IMR-90 (cell line): ENCODE data around the gene SH3BP5. TPM values are rescaled to one million over a fixed set of nuclear protein-coding genes. Genes with fewer than 3 reads are reported as not detected.

Experiments
- ATAC-seq: fragments of 200-7000 bp; cut with Tn5 transposase; 2 replicates; pipeline ENCODE4 v1.9.1; 2020; ENCODE audit warnings: low read depth, mild to moderate bottlenecking, moderate library complexity
- BruUV-seq: library from RNA; stranded (reverse); fragments of 400-500 nt; replicated peaks from 2 replicates; lab custom pipeline; 2021; lab: Mats Ljungman, UMichigan
- CTCF ChIA-PET: fragments of 300-600 bp; formaldehyde crosslinking; extraction: SDS; loops from one replicate; lab custom pipeline; 2021; ENCODE audit warnings: antibody characterized with exemption; lab: Yijun Ruan, JAX
- POLR2A ChIA-PET: fragments of 300-600 bp; sonication (Branson Sonifier 250); formaldehyde crosslinking; loops from one replicate; lab custom pipeline; 2022; ENCODE audit warnings: antibody characterized with exemption; ENCODE audit not compliant: unreplicated experiment; lab: Charles Lee
- DNase-seq: peaks from one replicate; pipeline ENCODE4 v3.0.0; 2013
- H2AFZ ChIP-seq: replicated peaks from 2 replicates; pipeline ENCODE3; 2013; ENCODE audit warnings: low read length, mild to moderate bottlenecking; ENCODE audit not compliant: poor library complexity
- H2AK5ac ChIP-seq: 2 replicates; pipeline ENCODE4 v1.6.1; 2013; ENCODE audit warnings: low read depth, low read length, inconsistent platforms
- H2AK9ac ChIP-seq: replicated peaks from 2 replicates; pipeline ENCODE3; 2013; ENCODE audit warnings: mild to moderate bottlenecking, low read depth, low read length, moderate library complexity; ENCODE audit not compliant: poor library complexity
- H2BK120ac ChIP-seq: 2 replicates; pipeline ENCODE4 v1.6.1; 2013; ENCODE audit warnings: low read depth, low read length, inconsistent platforms
- H2BK15ac ChIP-seq: 3 replicates; pipeline ENCODE4 v1.6.1; 2013; ENCODE audit warnings: low read depth, low read length, inconsistent platforms
- H2BK20ac ChIP-seq: 2 replicates; pipeline ENCODE4 v1.6.1; 2013; ENCODE audit warnings: low read depth, mild to moderate bottlenecking, inconsistent platforms, low read length, moderate library complexity
- H2BK5ac ChIP-seq: 2 replicates; pipeline ENCODE4 v1.6.1; 2013; ENCODE audit warnings: mild to moderate bottlenecking, low read depth, low read length, inconsistent platforms; ENCODE audit not compliant: poor library complexity, severe bottlenecking
- H3K14ac ChIP-seq: replicated peaks from 2 replicates; pipeline ENCODE4 v1.6.1; 2013; ENCODE audit warnings: low read depth, low read length, inconsistent platforms
- H3K18ac ChIP-seq: 2 replicates; pipeline ENCODE4 v1.6.1; 2013; ENCODE audit warnings: low read depth, low read length, control low read depth
- H3K23ac ChIP-seq: 2 replicates; pipeline ENCODE4 v1.6.1; 2013; ENCODE audit warnings: low read depth, low read length, inconsistent platforms
- H3K27ac ChIP-seq: 2 replicates; pipeline ENCODE4 v1.5.1; 2013; ENCODE audit warnings: mild to moderate bottlenecking, control low read depth, low read length; ENCODE audit not compliant: insufficient read depth
- H3K27me3 ChIP-seq: 2 replicates; pipeline ENCODE4 v1.6.1; 2013; ENCODE audit warnings: low read length; ENCODE audit not compliant: control insufficient read depth, insufficient read depth
- H3K36me3 ChIP-seq: 2 replicates; pipeline ENCODE4 v1.6.1; 2013; ENCODE audit warnings: low read length, mixed read lengths; ENCODE audit not compliant: control insufficient read depth, insufficient read depth
- H3K4ac ChIP-seq: 2 replicates; pipeline ENCODE4 v1.6.1; 2013; ENCODE audit warnings: low read depth, low read length, inconsistent platforms
- H3K4me1 ChIP-seq: 2 replicates; pipeline ENCODE4 v1.6.1; 2013; ENCODE audit warnings: low read length, mixed read lengths; ENCODE audit not compliant: control insufficient read depth, insufficient read depth
- H3K4me2 ChIP-seq: 2 replicates; pipeline ENCODE4 v1.6.1; 2013; ENCODE audit warnings: low read depth, mild to moderate bottlenecking, control low read depth, low read length, moderate library complexity
- H3K4me3 ChIP-seq: 2 replicates; pipeline ENCODE4 v1.5.1; 2013; ENCODE audit warnings: low read depth, mild to moderate bottlenecking, control low read depth, low read length, moderate library complexity; ENCODE audit not compliant: insufficient read depth
- H3K56ac ChIP-seq: 2 replicates; pipeline ENCODE4 v1.6.1; 2013; ENCODE audit warnings: low read length, inconsistent platforms; ENCODE audit not compliant: insufficient read depth; ENCODE audit errors: extremely low read depth
- H3K79me1 ChIP-seq, 2 experiments: 2 replicates each; pipeline ENCODE4 v1.6.1; 2013; ENCODE audit warnings: low read length in 2 of 2, inconsistent platforms in 1 of 2, low read depth in 1 of 2
- H3K9ac ChIP-seq: 2 replicates; pipeline ENCODE4 v1.6.1; 2013; ENCODE audit warnings: low read depth, low read length, control low read depth
- H3K9me1 ChIP-seq: 2 replicates; pipeline ENCODE4 v1.6.1; 2013; ENCODE audit warnings: low read length, inconsistent platforms; ENCODE audit not compliant: insufficient read depth
- H3K9me3 ChIP-seq: 2 replicates; pipeline ENCODE4 v1.6.1; 2013; ENCODE audit warnings: low read length; ENCODE audit not compliant: control insufficient read depth, insufficient read depth
- H4K20me1 ChIP-seq: 2 replicates; pipeline ENCODE4 v1.6.1; 2013; ENCODE audit warnings: low read length, inconsistent platforms; ENCODE audit not compliant: insufficient read depth
- H4K5ac ChIP-seq: 2 replicates; pipeline ENCODE4 v1.6.1; 2013; ENCODE audit warnings: mild to moderate bottlenecking, low read depth, low read length, control low read depth
- H4K8ac ChIP-seq, 2 experiments: 2 replicates each; pipeline ENCODE4 v1.6.1; 2013; ENCODE audit warnings: low read depth in 2 of 2, low read length in 2 of 2, control low read depth in 1 of 2, inconsistent platforms in 1 of 2
- H4K91ac ChIP-seq: 2 replicates; pipeline ENCODE4 v1.6.1; 2013; ENCODE audit warnings: low read depth, low read length, inconsistent platforms; ENCODE audit not compliant: insufficient read depth
- BHLHE40 ChIP-seq: fragments of 150-350 bp; IDR thresholded peaks from 2 replicates; pipeline ENCODE4 v1.6.1; 2016; ENCODE audit warnings: mild to moderate bottlenecking, low read depth, low read length
- CEBPB ChIP-seq: IDR thresholded peaks from 2 replicates; pipeline ENCODE4 v1.6.1; 2012; ENCODE audit warnings: low read depth, low read length, improper control_type of control experiment
- CHD1 ChIP-seq: IDR thresholded peaks from 2 replicates; pipeline ENCODE4 v1.6.1; 2012; ENCODE audit warnings: low read depth, low read length, improper control_type of control experiment
- FOS ChIP-seq: fragments of 150-350 bp; IDR thresholded peaks from 2 replicates; pipeline ENCODE4 v1.6.1; 2016; ENCODE audit warnings: low read depth, low read length
- MAFK ChIP-seq: IDR thresholded peaks from 2 replicates; pipeline ENCODE4 v1.6.1; 2012; ENCODE audit warnings: low read depth, low read length, improper control_type of control experiment
- MAZ ChIP-seq: IDR thresholded peaks from 2 replicates; pipeline ENCODE4 v1.6.1; 2012; ENCODE audit warnings: low read depth, mild to moderate bottlenecking, low read length, improper control_type of control experiment, moderate library complexity, borderline replicate concordance
- MXI1 ChIP-seq: IDR thresholded peaks from 2 replicates; pipeline ENCODE4 v1.6.1; 2012; ENCODE audit warnings: low read depth, mild to moderate bottlenecking, low read length, moderate library complexity, borderline replicate concordance
- NFE2L2 ChIP-seq: fragments of 150-350 bp; IDR thresholded peaks from 2 replicates; pipeline ENCODE4 v1.6.1; 2016; ENCODE audit warnings: low read depth, mild to moderate bottlenecking, low read length
- POLR2A ChIP-seq: IDR thresholded peaks from 2 replicates; pipeline ENCODE4 v1.6.1; 2012; ENCODE audit warnings: mild to moderate bottlenecking, low read depth, low read length
- RAD21 ChIP-seq: IDR thresholded peaks from 2 replicates; pipeline ENCODE4 v1.6.1; 2012; ENCODE audit warnings: low read length, improper control_type of control experiment
- RCOR1 ChIP-seq: IDR thresholded peaks from 2 replicates; pipeline ENCODE4 v1.6.1; 2012; ENCODE audit warnings: mild to moderate bottlenecking, low read length, improper control_type of control experiment; ENCODE audit not compliant: insufficient replicate concordance
- RFX5 ChIP-seq: IDR thresholded peaks from 2 replicates; pipeline ENCODE4 v1.8.0; 2012; ENCODE audit warnings: low read depth, mild to moderate bottlenecking, low read length, moderate library complexity
- SMC3 ChIP-seq: fragments of 150-350 bp; IDR thresholded peaks from 2 replicates; pipeline ENCODE4 v1.6.1; 2016; ENCODE audit warnings: low read depth, mild to moderate bottlenecking, antibody characterized with exemption, low read length, moderate library complexity
- WGBS, 2 experiments: methylation state at CpG; one replicate each; pipeline versions ENCODE4 v1.1.5 to v1.1.7; 2013; ENCODE audit warnings: missing lambda C conversion rate in 2 of 2; ENCODE audit not compliant: insufficient read length in 1 of 2; ENCODE audit errors: extremely low coverage in 2 of 2; 5-methylcytosine and 5-hydroxymethylcytosine counted together
- dilution Hi-C: fragments of 300-500 bp; cut with HindIII; formaldehyde crosslinking; loops from one replicate; pipeline ENCODE4 v1.14.3; 2018; ENCODE audit warnings: low sequenced_read_pairs; ENCODE audit not compliant: unreplicated experiment
- in situ Hi-C: fragments of 300-500 bp; cut with MboI; formaldehyde crosslinking; loops from 3 replicates; pipeline ENCODE4 v1.14.3; 2019; ENCODE audit warnings: low sequenced_read_pairs, inconsistent platforms, mixed read lengths
- intact Hi-C: fragments of 100-400 bp; cut with micrococcal nuclease; formaldehyde crosslinking; loops from 2 replicates; pipeline ENCODE4 v1.10.0; 2022
- polyA plus RNA-seq, 3 experiments: library from polyadenylated mRNA; depleted of rRNA; stranded (reverse); fragments of >200 nt; gene quantifications; 2 replicates each; pipeline ENCODE4 v1.2.3, GENCODE V29; 2012; ENCODE audit warnings: low replicate concordance in 1 of 3
- total RNA-seq: library from RNA; depleted of rRNA; stranded (reverse); fragments of >200 nt; gene quantifications from 2 replicates; pipeline ENCODE4 v1.2.3, GENCODE V29; 2012
- TF ChIP-seq, protein P1 (sequence below): fragments of 150-350 bp; IDR thresholded peaks from 2 replicates; pipeline ENCODE4 v1.6.1; 2017; ENCODE audit warnings: mild to moderate bottlenecking, antibody characterized with exemption, low read length, low read depth
- TF ChIP-seq, protein P2 (sequence below): fragments of 150-350 bp; IDR thresholded peaks from 2 replicates; pipeline ENCODE4 v1.6.1; 2016; ENCODE audit warnings: low read depth, mild to moderate bottlenecking, low read length, moderate library complexity, borderline replicate concordance
- TF ChIP-seq, protein P3 (sequence below): conservative IDR thresholded peaks from 2 replicates; pipeline ENCODE4 v1.5.1; 2012; ENCODE audit warnings: mild to moderate bottlenecking, low read depth, low read length, improper control_type of control experiment

The SH3BP5 gene
- total and polyA plus RNA-seq, 2 of the 4 experiments (the other 2 are of a cell fraction) = 14.0 to 23.5 TPM

DNA sequence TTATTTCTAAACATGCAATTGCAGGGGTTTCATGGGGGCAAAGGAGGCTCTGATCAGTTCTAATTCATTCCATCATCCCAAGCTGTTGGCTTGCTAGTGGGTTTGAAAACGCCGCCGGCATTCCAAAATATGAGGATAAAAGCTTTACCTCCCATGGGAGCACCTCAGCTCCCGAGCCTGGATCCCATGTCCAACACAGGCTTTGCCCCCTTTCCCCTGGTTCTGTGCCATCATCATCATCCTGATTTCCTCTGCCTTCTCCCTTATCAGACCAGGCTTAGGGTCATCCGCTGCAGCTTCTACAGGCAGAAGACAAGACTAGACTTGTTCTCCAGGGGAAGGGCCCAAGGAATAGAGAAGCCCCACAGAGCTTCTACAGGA, 25.4 kb downstream of the SH3BP5 start:
- DNase-seq = no peak
- Histone ChIP-seq H2BK5ac (no peak overlapping the region), H3K4me1 (peaks cover 10% of the 10 kb centered on the region), H2BK15ac (no peak overlapping the region), H3K27ac (no peak overlapping the region), H3K4me2 (no peak overlapping the region), H4K91ac (no peak overlapping the region), H3K9ac (no peak overlapping the region), H3K9me1 (peaks cover 6% of the 10 kb centered on the region; the same call in 1 of the 2 replicates), H3K36me3 (no peaks in the 10 kb centered on the region), H2AFZ (no peak overlapping the region), H3K56ac (no peak overlapping the region), H3K18ac (no peak overlapping the region), H4K20me1 (no peaks in the 10 kb centered on the region), H3K79me1 (no peaks in the 10 kb centered on the region), H2BK120ac (no peak overlapping the region), H3K23ac (no peak overlapping the region), H3K9me3 (no peaks in the 10 kb centered on the region), H3K27me3 (no peaks in the 10 kb centered on the region), H4K5ac (no peak overlapping the region), H3K4ac (no peak overlapping the region), H2AK5ac (no peak overlapping the region), H4K8ac (no peak overlapping the region), H3K14ac (no peak overlapping the region), H3K4me3 (no peak overlapping the region), H2BK20ac (no peak overlapping the region), H2AK9ac (no peak overlapping the region)
- no peak for ATAC-seq
- TF ChIP-seq, protein P1, sequence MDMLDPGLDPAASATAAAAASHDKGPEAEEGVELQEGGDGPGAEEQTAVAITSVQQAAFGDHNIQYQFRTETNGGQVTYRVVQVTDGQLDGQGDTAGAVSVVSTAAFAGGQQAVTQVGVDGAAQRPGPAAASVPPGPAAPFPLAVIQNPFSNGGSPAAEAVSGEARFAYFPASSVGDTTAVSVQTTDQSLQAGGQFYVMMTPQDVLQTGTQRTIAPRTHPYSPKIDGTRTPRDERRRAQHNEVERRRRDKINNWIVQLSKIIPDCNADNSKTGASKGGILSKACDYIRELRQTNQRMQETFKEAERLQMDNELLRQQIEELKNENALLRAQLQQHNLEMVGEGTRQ = no peak
- no peak for TF ChIP-seq NFE2L2
- TF ChIP-seq, protein P2, sequence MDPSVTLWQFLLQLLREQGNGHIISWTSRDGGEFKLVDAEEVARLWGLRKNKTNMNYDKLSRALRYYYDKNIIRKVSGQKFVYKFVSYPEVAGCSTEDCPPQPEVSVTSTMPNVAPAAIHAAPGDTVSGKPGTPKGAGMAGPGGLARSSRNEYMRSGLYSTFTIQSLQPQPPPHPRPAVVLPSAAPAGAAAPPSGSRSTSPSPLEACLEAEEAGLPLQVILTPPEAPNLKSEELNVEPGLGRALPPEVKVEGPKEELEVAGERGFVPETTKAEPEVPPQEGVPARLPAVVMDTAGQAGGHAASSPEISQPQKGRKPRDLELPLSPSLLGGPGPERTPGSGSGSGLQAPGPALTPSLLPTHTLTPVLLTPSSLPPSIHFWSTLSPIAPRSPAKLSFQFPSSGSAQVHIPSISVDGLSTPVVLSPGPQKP = no peak
- TF ChIP-seq, protein P3, sequence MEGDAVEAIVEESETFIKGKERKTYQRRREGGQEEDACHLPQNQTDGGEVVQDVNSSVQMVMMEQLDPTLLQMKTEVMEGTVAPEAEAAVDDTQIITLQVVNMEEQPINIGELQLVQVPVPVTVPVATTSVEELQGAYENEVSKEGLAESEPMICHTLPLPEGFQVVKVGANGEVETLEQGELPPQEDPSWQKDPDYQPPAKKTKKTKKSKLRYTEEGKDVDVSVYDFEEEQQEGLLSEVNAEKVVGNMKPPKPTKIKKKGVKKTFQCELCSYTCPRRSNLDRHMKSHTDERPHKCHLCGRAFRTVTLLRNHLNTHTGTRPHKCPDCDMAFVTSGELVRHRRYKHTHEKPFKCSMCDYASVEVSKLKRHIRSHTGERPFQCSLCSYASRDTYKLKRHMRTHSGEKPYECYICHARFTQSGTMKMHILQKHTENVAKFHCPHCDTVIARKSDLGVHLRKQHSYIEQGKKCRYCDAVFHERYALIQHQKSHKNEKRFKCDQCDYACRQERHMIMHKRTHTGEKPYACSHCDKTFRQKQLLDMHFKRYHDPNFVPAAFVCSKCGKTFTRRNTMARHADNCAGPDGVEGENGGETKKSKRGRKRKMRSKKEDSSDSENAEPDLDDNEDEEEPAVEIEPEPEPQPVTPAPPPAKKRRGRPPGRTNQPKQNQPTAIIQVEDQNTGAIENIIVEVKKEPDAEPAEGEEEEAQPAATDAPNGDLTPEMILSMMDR = no peak
- no peak for TF ChIP-seq POLR2A
- no peak for TF ChIP-seq MAFK
- no peak for TF ChIP-seq MAZ
- no peak for TF ChIP-seq CHD1
- TF ChIP-seq BHLHE40 = no peak
- no peak for TF ChIP-seq MXI1
- no peak for TF ChIP-seq SMC3
- no peak for TF ChIP-seq RAD21
- no peak for TF ChIP-seq RCOR1
- no peak for TF ChIP-seq RFX5
- no peak for TF ChIP-seq FOS
- TF ChIP-seq CEBPB = no peak
- intact Hi-C loops = no loop called here
- CTCF ChIA-PET = no interaction called here
- in situ Hi-C loops = no loop called here
- WGBS, 2 experiments = 80% methylated on average over 1 of the region's 5 CpGs; no CpG with 5 or more reads in 1 of the 2 experiments
- dilution Hi-C loops = no loop called here
- no TSS peak for BruUV-seq
- POLR2A ChIA-PET = no interaction called here
